GM18508 (cell line): ENCODE results near the gene SLC26A11.
"Not testable (repeated sequence)": the region's sequence is repeated elsewhere in the genome, so short reads cannot be mapped to it uniquely, and the experiment has no call there.

Experiments used
- ATAC-seq: cut with Tn5 transposase; IDR thresholded peaks from one replicate; pipeline ENCODE4 v1.9.1; 2021; ENCODE audit warnings: moderate number of reproducible peaks; ENCODE audit not compliant: insufficient read depth, unreplicated experiment

Gene SLC26A11

DNA sequence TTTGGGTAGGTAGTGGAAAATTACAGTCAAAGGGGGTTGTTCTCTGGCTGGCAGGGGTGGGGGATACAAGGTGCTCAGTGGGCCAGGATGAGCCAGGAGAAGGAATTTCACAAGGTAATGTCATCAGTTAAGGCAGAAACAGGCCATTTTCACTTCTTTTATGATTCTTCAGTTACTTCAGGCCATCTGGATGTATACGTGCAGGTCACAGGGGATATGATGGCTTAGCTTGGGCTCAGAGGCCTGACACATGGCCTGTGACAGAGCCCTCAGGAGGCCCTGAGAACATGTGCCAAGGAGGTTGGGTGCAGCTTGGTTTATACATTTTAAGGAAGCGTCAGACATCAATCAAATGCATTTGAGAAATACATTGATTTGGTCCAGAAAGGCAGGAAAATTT is 38.1 kb downstream of the SLC26A11 start:
- ATAC-seq = not testable (repeated sequence)

DNA sequence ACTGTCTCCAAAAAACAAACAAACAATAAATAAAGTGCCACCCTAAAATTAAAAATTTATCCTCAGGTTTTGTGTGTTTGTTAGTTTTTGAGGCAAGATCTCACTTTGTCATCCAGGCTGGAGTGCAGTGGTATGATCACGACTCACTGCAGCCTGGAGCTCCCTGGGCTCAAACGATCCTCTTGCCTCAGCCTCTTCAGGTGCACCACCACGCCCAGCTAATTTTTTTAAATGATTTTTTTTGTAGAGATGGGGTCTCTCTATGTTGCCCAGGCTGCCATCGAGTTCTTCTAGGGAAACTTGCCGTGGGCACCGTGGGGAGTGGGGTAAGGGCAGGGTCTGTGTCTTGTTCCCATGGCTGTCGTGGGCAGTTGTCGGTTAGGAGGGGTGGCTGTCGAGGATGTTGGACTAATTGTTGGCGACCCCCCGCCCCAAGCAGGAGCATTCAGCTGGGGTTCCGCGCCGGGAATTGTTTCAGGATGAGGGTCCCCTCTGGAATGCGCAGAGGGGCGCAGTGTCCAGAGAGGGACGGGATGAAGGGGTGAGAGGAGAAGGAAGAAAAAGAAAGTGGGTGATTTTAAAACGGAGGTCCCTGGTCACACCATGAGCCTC is 39.3 kb downstream of the SLC26A11 start:
- no peak for ATAC-seq

GRCh38 chr17:80260069-80260535 is 39.9 kb downstream of the SLC26A11 start:
- no peak for ATAC-seq

DNA sequence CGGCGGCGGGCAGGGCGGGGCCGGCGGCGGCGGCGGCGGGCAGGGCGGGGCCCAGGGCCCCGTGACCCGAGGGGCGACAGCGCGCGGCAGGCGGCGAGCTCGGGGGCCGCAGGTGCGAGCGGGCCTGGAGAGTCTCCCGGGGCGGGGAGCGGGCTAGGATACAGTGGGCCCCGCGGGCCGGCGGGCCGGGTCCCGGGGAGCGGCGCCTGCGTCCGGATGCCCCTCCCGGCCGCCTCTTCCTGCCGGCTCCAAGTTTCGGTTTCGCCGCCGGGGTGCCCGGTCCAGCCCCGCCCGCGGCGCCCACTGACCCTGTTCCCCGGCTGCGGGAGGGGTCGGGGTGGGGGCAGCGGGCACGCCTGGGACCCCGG is 40.5 kb downstream of the SLC26A11 start, which contains the start of gene RNF213:
RNF213 (plus strand) TSS at position 62 of the 368 bp plus-strand sequence. CDS start 2,830 bp downstream, outside the sequence.
- no peak for ATAC-seq

DNA sequence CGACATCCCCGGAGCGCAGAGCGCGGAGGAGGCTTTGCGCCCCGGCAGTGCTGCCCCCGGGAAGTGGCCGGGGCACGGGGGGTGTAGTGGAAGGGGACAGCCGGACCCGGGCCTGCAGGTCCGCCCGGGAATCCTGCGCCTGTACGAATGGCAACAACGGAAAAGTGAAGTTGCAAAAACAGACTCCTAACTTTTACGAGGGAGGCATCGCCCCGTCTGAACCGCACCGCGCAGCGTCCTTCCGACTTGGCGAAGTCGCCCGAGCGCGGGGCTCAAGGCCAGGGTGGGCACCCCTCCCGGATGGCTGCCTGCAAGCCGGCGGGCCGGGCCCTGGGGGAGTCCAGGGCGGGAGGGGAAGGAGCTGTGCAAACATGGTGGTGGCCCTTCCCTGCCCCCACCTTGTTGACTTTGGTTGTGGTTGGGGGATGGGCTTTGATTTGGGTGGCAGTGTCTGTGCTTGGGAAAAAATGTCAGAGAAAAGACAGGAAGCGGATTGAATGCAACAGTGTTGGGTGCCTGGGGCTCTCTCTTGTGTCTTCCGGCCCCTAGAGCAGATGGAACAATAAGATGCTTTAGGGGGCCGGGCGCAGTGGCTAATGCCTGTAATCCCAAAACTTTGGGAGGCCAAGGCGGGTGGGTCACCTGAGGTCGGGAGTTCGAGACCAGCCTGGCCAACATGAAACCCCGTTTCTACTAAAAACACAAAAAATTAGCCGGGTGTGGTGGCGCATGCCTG is 41.1 kb downstream of the SLC26A11 start:
- ATAC-seq = no peak

DNA sequence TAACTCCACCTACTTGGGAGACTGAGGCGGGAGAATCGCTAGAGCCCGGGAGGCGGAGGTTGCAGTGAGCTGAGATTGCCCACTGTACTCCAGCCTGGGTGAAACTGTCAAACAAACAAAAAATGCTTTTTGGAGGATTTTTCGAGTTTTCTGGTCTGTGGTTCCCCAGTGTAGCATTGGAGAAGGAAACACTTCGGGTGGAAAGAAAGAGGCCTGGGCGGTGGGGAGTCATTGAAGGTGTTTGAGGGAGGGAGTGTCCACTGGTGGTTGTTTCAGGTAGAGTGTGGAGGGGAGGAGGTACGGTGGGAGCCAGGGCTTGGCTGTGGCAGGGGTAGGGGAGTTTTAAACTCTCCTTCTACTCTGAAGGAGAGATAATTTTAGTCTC is 41.7 kb downstream of the SLC26A11 start:
- ATAC-seq = no peak

GRCh38 chr17:80262291-80262690 is 42.1 kb downstream of the SLC26A11 start:
- no peak for ATAC-seq

DNA sequence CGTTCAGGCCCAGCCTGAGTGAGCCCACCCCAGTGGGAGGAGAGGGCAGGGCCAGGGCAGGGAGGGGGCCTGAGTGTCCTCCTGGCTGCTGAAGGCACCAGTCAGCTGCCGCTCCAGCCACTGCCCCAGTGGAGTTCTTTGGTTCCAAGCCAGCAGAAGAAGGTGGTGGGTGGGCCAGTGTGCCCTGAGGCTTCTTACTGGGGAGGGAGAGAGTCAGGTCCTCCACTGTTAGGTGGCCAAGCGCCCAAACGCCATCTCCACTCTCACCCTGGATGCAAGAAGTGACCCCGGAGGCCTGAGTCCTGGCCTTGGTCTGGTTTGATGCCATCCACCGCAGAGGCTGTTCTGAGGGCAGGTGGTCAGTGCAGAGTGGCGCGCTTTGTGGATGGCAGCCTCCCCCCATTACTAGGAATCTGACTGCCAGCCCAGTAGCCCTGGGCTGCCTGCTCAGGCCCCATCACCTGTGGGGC is 42.6 kb downstream of the SLC26A11 start:
- no peak for ATAC-seq

GRCh38 chr17:80263253-80264204 is 43.3 kb downstream of the SLC26A11 start:
- peak; percentile 32 for ATAC-seq

DNA sequence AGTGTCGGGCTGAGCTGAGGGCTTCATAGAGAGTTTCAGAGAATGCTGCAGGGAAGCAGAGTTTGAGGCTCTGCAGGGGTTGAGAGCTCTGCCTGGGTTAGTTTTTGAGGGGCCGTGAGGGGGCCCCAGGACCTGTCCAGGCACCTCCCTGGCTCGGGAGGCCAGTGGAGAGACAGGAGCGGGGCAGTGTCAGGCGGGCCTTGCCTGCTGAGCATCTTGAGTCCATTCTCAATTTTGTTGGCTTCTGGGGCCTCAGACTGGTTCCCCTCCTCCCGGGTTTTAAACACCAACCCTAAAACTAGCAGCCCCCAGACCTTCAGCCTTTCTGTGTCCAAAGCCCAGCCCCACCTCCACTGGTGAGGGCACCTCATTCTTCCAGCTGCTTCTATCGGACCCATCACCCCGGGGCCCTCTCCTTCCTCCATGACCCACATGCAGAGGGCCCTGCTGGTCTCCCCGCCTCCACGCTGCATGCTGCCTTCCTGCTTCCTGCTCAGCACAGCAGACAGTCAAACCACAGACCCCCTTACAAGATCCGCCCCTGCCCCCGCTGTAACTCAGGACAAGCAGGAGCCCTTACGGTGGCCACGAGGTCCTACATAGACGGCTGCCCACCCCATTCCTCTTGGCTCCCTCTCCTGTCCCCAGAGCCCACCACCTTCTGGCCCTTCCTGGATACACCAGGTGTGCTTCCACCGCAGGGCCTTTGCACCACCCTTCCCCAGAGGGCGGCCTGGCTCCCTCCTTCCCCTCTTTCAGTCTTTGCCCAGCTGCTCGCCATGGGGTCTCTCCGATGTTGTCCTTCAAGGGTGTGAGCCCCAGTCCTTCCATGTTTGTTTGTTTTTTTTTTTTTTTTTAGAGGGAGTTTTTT is 44.2 kb downstream of the SLC26A11 start:
- no peak for ATAC-seq

GRCh38 chr17:80265205-80266068 is 45.2 kb downstream of the SLC26A11 start:
- ATAC-seq = no peak

DNA sequence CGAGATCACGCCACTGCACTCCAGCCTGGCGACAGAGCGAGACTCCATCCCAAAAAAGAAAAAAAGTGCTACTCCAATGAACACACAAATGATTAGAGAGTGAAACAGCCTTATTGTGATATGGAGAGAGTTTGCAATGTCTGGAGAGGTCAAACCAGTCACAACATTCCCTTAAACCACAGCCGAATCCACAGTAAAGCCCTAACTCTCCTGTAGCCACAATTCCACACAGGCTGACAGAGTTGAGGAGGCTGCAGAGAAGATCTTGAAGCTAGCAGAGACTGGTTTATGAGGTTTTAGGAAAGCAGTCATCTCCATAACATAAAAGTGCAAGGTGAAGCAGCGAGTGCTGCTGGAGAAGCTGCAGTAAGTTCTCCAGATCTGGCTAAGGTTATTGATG is 47.2 kb downstream of the SLC26A11 start:
- no peak for ATAC-seq

GRCh38 chr17:80268427-80268826 is 48.2 kb downstream of the SLC26A11 start:
- ATAC-seq = no peak

DNA sequence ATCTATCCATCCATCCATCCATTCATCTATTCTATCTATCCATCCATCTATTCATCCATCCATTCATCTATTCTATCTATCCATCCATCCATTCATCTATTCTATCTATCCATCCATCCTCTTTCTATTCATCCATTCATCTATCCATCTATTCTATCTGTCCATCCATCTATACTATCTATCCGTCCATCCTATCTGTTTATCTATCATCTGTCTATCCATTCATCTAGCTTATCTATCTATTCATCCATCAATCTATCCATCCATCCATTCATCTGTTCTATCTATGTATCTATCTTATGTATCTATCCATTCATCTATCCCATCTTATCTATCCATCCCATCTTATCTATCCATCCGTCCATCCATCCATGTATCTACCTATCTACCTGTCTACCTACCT is 49.2 kb downstream of the SLC26A11 start:
- no peak for ATAC-seq

DNA sequence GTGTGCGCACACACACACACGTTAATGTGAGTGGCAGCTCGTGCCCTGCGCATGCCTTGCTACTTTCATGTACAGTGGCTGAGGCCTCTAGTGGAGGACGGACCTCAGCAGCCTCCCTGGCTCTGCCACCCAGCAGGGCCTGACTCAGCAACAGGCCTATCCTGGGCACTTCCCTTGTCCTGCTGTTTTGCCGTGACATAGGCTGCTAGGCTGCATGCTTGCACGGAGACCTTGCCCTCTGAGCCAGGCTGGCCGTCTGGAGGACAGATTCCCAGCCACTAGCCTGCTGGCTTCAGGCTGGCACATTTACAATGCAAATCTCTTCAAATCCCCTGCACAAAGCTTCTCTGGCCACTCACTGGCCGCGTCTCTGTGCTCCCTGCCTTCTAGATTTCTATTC is 49.9 kb downstream of the SLC26A11 start:
- no peak for ATAC-seq

- no peak for ATAC-seq
Measured at GRCh38 chr17:80270836-80271235, 50.6 kb downstream of the SLC26A11 start.

DNA sequence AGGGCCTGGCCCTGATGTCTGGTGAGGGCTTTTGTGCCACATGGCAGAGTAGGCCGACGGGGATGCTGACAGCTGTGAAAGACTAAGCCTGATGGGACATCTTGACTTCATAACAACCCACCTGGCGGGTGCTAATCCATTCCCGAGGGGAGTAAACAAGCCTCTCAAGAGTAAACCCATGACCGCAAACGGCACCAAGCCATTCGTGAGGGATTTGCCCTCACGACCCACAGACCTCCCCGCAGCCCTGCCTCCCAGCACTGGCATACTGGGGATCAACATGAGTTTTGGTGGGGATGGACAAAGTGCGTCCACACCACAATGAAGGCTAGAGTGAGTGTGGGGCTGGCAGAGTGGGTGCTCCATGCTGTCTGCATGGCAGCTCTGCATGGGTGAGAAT is 52.1 kb downstream of the SLC26A11 start:
- ATAC-seq = no peak

DNA sequence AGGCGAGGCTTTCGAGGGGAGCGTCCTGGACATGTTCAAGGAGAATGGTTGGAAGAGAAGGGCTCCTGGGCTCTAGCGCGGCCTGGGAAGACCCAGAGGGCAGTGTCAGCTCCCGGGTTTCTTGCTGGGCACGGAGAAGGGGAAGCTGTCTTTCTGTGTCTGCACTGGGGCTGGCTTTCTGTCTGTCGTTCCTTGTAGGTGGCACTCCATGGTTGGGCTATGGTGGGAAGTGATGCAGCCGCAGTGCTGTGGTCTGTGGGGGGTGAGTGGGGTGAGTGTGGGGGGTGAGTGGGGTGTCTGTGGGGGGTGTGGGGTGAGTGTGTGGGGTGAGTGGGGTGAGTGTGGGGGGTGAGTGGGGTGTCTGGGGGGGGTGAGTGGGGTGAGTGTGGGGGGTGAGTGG is 54.1 kb downstream of the SLC26A11 start:
- ATAC-seq = no peak
